HL-60 (cell line): ENCODE measurements around the gene YARS2.

ENCODE experiments used
- POLR2AphosphoS5 ChIP-seq: IDR thresholded peaks from 2 replicates; pipeline ENCODE4 v1.6.1; 2012; ENCODE audit warnings: low read depth
- REST ChIP-seq: IDR thresholded peaks from 2 replicates; pipeline ENCODE4 v1.6.1; 2012; ENCODE audit warnings: low read depth; ENCODE audit not compliant: insufficient replicate concordance

DNA sequence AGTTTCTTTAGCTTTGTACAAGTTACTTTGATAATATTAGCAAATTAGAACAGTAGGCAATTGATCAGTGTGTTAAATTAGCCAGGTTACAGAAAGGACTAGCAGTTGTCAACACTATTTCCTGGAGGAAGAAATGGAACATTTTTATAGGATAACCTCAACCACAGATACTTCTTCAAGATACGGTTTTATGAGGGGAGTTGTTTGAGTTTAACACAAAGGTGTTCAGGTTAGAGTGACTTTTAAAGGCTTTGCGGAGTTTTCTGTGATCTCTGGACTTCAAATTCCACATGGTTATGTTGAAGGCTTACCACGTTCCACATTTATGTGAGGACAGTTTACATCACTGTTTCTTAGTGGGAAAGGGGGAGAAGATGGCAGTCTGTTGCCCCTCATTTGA lies 19.3 kb downstream of the YARS2 start:
- no peak for TF ChIP-seq REST
- TF ChIP-seq POLR2AphosphoS5 = no peak
